Measurements from ENCODE around the gene ATP13A3.

GRCh38 chr3:194521510-194522260 lies 34.9 kb upstream of the ATP13A3 start:
- TF ChIP-seq FOXK2 (IDR thresholded peaks at IDR 0.05) (no peak), SUZ12 (IDR thresholded peaks at IDR 0.05) (no peak), SP1 (IDR thresholded peaks at IDR 0.05) (no peak), ELF4 (IDR thresholded peaks at IDR 0.05) (no peak), NFRKB (IDR thresholded peaks at IDR 0.05) (no peak), FOXA1 (IDR thresholded peaks at IDR 0.05) (no peak), PKNOX1 (IDR thresholded peaks at IDR 0.05) (no peak)

Measured in HEK293T (cell line).